GM21515 (cell line): ENCODE measurements around the gene FANK1.
"Not testable (repeated sequence)": the region's sequence is repeated elsewhere in the genome, so short reads cannot be mapped to it uniquely, and the experiment has no call there.

Source experiments
- ATAC-seq: cut with Tn5 transposase; IDR thresholded peaks from one replicate; pipeline ENCODE4 v1.9.1; 2021; ENCODE audit not compliant: unreplicated experiment

Gene FANK1

DNA sequence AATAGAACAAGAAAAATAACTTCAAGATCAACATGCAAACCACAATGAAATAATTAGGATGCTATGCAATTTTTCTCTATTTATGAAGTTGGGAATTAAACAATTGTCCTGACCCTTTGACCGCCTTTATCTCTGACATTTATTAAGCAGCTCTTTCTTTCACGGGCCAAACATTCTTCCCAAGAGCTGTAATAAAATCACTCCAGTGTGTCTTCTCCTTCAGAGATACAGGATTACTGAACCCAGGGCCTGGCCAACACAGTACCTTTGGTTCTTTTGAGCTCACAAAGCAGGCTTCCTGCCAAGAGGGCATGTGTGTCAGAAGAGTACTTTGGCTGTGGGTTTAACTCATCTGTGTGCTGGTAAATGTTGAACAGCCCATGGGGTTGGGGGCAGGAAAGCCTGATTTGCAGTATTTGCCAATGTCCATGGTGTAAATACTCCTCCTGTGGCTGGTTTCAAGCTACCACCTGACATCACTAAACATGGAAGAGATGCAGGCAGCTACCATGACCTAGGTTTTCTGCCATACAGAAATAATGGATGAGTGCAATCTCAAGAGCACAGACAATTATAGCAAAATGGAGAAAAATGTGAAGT is 121.7 kb downstream of the FANK1 start:
- no peak for ATAC-seq

DNA sequence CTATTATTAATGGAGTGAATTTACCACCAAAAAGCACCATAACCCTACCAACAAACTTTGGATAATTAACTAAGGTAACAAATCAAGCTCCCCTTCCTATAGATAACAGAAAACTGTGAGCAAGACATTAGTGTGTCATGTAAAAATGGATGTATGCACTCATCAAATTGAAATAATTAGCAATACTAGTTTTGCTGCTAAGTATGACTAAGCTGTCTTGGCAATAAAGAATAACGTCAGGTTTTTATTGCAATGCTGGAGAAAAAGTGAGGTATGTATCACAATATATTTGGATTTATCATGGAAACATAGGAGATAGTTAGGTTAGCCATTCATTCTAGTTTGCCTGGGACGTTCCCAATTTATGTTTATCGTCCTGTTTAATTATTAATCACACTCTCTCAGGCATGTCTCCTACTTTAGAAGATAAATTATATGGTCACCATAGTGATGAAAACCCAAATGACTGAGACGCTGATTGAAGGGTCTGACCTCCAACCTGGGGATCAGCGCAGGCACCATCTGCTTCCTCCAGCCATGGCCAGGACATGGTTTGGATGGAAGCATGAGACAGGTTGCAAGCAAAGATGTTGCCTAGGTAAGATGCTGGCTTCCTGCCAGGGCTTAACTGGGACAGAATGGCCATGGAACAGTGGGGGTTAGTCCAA is 125.6 kb downstream of the FANK1 start:
- ATAC-seq, result no peak

DNA sequence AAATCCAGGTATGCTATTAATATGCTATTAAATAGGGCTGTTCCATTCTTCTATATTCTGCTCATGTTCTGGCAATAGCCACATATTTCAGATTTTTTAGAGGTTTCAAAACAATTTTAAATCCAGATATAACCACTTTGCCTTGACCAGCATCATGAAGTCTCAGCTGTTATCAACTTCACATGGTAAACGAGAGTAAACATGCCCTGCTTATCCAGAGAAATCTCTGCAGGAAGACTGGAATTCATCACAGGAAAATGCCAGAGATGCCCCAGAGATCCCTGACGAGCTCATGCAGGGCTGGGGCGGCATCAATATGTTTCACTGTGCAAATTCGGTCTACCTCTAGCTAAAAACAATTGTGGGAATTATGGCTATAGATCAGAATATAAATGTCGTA is 126.5 kb downstream of the FANK1 start:
- ATAC-seq, result no peak

DNA sequence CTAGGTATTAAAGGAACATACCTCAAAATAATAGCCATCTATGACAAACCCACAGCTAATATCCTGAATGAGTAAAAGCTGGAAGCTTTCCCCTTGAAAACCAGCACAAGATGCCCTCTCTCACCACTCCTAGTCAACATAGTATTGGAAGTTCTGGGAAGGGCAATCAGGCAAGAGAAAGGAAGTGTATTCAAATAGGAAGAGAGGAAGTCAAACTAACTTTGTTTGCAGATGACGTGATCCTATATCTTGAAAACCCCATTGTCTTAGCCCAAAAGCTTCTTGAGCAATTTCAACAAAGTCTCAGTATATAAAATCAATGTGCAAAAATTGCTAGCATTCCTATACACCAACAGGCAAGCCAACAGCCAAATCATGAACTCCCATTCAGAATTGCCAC is 131.3 kb downstream of the FANK1 start:
- no peak for ATAC-seq

DNA sequence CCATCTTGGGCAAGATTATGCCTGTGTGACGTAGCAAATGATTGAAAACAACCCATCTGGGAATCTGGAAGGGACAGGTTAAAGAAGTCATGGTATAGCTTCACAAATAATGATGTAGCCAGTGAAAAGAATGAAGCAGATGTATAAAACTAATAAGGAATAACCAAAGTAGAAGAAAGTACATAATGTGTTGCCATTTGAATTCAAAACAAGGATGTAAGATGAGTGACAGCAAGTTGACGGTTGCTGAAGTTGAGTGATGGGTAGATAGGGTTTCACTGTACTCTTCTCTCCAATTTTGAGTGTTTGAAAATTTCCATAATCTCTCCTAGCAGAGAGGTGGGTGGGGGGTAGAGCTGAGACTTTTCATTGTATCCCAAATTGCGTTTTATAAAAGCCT is 133.6 kb downstream of the FANK1 start:
- no peak for ATAC-seq

DNA sequence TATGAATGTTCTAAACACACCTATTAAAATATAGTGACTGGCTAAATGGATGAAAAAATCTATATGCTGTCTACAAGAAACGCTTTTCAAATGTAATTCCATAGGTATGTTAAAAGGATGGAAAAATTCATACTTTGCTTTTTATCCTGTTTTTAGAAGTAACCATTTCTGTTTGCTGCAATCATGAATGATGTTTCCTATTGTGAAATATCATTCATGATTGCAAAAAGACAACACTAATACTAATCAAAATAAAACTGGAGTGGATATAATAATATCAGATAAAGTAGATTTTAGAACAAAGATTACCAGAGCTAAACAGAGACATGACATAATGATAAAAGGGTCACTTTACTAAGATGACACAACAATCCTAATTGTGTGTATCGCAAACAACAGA is 138.2 kb downstream of the FANK1 start:
- ATAC-seq, result no peak

DNA sequence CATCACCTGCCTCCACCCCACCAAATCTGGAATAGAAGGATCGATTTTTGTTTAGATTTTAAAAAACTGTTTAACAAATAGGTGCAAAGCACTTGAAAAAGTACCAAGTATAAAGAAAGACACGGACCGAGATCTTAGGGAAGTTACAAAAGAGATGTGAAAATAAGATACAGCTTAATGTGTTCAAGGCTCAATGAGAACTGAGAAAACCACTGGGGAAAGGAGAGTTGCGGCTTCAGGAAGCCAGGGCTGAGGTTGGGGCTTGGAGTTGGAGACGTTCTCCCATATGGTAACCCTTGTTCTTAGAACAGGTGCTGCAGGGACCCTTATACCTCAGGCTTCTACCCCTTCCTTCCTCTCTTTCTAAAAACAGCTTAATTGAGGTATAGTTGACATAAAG is 140.2 kb downstream of the FANK1 start:
- no peak for ATAC-seq

DNA sequence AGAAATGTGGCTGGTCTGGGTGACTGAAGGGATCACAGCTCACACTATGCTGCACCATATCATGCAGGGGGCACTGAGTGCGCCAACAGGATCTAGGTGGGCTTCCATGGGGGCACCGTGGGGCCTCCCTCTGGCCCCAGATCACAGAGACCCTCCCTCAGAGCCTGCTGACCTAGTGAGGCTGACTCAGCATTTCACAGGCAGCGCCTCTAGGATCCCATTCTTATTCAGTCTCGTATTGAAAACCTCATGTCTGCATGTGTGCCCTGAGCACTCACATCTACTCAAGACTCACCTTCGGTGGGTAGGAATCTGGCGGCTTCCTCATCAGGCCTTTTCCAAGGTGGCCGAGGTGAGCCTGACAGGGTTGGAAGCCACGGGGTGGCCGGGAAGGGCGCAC is 141.6 kb downstream of the FANK1 start:
- no peak for ATAC-seq

DNA sequence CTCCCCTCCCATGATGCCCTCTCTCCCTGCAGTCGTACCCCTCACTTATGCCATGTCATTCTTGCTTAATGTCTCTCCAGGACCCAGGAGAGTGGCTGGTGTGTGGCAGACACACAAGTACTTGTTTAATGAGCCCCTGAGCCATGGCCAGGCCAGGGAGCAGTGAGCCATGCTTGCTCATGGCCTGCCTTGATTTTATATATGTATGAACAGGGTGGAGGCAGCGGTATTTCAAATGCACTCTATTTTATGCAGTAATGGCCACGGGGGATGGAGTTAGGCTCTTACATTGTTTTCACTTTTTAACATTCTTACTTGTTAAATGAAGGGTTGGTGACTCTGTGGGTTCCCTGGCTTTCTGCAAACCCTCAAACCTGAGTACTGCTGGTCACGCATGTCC is 144.8 kb downstream of the FANK1 start:
- no peak for ATAC-seq

DNA sequence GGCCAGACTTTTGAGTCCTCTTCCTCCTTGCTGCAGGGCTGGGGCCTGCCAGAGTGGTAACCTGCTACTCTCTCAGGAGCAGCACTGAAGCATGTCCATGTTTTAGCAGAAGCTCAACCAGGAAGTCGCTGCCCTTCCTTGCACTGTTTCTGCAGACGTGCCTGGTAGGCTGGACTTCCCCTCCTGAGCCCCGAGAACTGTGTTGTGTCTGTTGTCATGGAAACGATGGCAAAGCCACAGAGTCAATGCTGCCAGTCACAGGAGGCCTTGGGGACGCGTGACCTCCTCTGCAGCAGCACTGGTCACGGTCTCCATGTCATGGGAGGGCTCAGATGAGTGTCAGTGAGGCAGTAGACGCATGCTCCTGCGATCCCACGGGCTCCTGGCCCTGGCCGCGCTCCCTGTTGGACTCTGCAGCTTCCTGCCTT is 145.5 kb downstream of the FANK1 start:
- ATAC-seq, result peak; percentile 99

DNA sequence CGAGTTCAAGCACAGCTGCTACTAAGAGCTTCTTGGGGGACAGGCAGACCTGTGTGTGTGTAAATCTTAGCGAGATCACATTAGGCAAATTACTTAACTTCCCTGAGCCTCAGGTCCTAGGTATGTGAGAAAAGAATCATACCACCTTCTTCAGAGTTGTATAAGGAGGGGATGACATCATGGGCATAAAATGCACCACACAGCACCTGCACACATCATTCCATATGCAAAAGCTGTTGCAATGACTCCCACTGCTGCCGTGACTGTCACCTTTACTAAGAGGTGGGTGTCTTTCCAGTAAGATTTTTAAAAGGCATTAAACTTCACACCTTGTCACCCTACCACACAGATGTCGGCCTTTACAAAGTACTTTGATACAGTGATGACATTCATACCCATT is 146.0 kb downstream of the FANK1 start:
- peak; percentile 1 for ATAC-seq

DNA sequence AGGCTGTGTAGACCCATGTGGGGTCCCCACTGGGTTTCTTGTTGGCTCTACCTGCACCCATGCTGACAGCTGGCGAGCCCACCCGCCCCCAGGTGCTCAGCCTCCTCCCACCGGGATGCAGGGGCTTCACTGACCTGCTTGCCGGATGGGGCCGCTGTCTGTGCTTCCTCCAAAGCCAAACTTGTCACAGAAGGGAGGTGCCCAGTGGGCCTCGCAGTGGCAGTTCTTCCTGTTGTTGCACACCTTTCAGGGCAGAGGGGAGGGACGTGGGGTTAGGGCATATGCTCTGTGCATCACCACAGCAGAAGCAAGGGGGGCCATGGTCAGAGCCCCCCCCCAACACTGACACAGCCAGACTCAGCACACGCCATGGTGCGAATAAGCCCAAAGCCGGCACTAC is 146.5 kb downstream of the FANK1 start:
- no peak for ATAC-seq

DNA sequence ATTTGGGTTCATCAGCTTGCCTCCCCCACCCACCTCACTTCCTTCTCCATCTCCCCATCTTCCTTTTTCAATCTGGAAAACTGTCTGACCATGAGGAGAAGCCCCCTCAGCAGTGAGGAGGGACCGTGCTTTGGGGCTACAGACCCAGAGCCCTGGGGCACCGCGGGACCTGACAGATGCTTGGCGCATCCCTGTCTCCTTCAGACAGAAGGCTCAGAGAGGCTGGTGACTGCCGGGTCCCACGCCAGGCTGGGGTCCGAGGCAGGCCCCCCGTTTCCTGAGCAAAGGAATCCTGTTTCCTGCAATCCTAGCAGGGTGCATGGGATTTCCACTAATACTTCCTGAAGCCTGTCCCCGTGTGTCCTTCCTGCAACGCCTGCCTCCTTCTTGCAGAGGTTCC is 147.0 kb downstream of the FANK1 start:
- no peak for ATAC-seq

DNA sequence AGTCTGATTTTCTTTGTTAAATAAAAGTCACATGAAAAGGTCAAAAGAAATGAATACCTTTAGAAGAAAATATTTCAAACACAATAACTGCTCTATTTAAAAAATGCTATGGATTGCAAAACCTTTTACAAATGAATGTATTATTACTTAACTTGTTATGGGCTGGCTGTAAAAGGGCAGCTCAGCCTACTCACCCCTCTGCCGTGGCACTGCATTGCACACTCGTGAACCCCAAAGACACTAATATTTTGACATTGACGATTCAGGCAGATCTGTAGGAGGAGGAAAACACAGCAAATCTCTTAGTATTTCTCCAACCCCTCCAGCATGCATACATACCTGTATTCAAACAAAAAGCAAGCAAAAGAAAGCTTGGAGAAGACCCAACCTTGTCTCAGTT is 149.5 kb downstream of the FANK1 start:
- no peak for ATAC-seq

DNA sequence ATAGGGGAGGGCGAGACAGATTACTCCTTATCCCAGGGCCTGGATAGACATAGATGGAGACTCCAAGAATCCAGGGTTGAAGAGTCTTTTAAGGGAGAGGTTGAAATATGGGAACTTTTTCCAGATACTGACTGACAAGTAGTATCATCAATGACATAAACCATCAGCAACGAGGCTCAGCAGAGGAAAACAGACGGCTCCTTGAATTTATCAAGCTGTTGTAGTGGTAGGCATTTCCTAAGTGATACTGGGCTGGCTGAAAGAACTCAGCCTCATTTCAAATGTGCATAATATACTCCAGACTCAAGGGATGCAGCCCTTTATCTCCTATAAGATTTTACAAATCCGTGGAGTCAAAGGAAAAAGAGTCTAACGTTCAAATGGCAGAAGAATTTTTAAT is 150.5 kb downstream of the FANK1 start:
- ATAC-seq, result no peak

DNA sequence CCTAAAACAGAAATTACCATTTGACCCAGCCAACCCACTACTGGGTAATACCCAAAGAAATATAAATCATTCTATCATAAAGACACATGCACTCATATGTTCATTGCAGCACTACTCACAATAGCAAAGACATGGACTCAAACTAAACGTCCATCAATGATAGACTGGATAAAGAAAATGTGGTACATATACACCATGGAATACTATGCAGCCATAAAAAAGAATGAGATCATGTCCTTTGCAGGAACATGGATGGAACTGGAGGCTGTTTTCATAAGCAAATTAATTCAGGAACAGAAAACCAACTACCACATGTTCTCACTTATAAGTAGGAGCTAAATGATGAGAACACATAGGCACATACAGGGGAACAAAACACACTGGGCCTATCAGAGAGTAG is 151.4 kb downstream of the FANK1 start:
- ATAC-seq, result not testable (repeated sequence)

DNA sequence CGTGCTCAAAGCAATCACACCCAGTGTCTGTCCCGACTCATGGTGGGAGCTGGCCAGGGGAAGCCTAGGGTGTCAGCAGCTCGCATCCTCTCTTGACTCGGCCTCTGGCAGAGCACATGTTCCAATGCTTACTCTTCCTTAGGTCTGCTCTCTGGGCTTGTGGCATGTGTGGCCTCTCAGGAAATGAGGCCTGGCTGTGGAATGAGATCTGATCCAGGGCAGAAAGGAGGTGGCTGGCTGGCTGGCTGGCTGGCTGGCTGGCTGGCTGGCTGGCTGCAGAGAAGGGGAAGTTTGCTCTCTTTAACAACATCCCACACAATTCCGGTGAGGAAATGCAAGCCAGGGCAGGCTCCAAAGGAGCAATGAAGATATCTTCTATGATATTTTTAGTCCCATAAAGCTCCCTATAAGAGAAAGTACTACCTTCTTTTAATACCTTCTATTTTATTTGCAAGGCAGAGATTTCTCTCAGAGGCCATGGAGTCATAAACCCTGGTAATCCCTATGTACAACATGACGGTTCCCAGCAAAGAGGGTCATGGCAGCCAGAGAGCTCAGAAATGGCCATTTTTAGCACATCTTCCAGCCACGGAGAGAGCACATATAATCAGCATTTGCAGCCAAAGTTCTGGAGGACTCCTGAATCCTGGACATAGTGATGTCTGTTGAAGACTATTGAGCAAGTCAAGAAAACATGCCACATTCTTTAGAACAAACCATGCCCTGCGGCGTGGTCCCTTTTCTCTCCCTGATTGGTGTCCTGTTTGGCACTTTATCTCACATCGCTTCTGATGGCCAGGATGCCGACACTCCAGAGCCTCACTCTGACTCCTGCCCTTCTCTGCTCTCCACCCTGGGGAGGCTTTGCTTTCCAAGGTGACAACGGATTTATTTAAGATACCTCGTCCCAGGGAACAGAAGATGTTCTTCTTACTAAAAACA is 153.7 kb downstream of the FANK1 start:
- no peak for ATAC-seq

DNA sequence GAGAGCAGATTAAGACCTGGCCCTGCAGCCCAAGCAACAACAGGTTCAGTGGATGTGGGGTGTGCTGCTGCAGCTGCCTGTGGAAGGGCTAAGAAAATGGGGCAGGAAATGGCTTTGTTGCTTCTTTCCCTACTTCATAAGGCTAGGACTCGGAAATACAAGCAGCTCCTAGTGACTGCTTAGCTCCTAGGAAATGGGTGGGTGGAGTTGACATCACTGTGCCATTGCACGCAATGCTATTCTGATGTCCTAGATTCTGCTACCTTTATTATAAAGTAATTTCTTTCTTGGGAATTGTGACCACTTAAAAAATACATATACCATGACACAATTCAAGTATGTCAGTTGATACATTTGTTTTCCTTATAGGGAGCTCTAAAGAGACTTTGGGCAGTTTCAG is 155.8 kb downstream of the FANK1 start:
- no peak for ATAC-seq

DNA sequence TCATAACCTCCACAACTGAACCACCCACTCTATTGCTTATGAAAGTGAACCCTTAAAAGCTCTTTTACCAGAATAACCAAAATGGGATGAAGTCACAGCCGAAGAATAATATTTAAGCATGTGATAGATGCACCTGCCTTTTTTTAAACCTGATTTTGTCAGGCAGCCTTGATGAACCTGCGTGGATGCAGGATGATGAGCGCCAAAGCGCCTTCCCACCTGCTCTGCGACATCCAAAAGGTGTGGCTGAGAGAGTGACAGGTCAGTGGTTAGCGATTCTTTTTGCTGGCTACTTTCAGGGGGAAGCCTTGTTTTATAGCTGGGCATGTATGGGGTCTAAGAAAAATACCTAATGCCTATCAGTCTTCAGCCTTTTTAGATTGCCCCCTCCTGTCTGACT is 157.8 kb downstream of the FANK1 start:
- ATAC-seq, result no peak

DNA sequence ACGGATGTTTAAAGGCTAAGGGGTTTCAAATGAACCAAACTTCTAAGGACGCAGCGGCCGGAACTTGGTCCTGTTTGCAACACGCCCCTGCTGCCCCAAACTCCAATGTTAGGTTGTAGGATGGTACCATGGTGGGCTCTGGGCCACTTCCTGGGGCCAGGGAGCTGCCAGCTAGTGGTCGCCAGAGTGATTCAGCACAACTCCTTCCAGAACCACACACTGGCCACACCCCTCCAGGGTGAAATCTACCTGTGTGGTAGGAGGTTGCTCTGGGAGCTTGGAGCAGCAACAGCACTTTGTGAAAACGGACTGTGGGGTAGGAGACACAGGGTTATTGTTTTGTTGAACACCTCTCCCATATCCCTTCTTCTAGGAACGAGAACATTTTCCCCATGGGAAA is 161.1 kb downstream of the FANK1 start:
- no peak for ATAC-seq

DNA sequence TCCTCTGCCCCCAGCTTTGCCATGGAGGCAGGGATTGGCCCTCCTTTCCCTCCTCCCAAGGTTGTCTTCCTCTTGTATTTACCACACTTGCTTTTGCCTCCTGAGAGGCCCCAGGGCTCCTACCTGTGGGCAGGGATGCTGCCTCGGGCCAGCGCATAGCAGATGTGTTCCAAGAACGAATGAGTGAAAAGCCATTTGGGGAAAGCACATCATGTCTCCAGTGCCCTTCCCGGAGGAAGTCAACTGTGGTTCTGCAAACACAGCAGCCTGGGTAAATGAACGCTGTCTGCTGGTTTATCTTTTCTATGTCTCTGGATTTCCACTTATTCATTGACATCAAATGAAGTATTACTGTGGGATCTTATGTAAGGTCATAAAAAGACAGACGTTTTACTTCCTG is 161.7 kb downstream of the FANK1 start:
- no peak for ATAC-seq

DNA sequence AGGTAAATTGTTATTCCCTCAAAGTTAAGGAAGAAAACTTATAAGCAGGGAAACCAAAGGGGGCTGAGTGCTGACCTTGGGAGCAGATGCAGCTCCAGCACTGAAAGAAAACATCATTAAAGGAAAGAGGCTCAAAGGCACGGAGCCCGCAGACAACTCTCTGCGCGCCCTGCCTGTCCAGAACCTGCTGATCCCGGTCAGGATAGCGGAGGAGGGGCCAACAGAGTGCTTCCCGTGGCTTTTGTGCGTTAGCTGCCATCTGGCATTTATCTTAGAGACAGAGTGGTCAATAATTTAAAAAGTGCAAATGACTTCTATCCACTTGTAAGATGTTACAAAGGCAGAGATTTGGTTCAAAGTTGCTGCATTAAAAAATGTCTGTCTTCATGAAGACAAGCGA is 162.1 kb downstream of the FANK1 start:
- ATAC-seq, result no peak
